Body of pancreas (tissue), 4 donors: Measurements from ENCODE around the gene HCFC1R1. TPM values are rescaled to one million over a fixed set of nuclear protein-coding genes. Genes with fewer than 3 reads are reported as not detected.
A peak's percentile ranks its signal among the peaks of the same experiment; 100 is the strongest.

ENCODE experiments used
- ATAC-seq: fragments of 150-250 bp; one replicate; pipeline ENCODE4 v1.9.1; 2016
- DNase-seq, 4 donors: peaks; one replicate each; pipeline ENCODE4 v3.0.0-alpha.2; 2019
- H3K27ac ChIP-seq, 4 donors: fragments of 200-600 bp; sonication (generic); 1 replicate in 3 of 4; 2 replicates in 1 of 4; pipeline versions ENCODE4 v1.5.1 to v1.6.1; 2016 to 2019; ENCODE audit warnings: mild to moderate bottlenecking in 1 of 4, mixed read lengths in 1 of 4, moderate library complexity in 1 of 4
- H3K27me3 ChIP-seq, 2 donors: fragments of 200-600 bp; sonication (generic); one replicate each; pipeline ENCODE4 v1.6.0; 2016; ENCODE audit warnings: mild to moderate bottlenecking in 1 of 2
- H3K36me3 ChIP-seq, 2 donors: fragments of 200-600 bp; sonication (generic); replicated peaks in 1 of 2; 2 replicates each; pipeline ENCODE4 v1.5.1; 2016; ENCODE audit warnings: low read depth in 2 of 2; ENCODE audit not compliant: insufficient read depth in 1 of 2
- H3K4me1 ChIP-seq: fragments of 200-600 bp; sonication (generic); one replicate; pipeline ENCODE4 v1.6.0; 2016
- H3K4me3 ChIP-seq, 2 donors: fragments of 200-600 bp; sonication (generic); 1 replicate in 1 of 2; 2 replicates in 1 of 2; pipeline ENCODE4 v1.5.1; 2016 to 2019
- H3K9me3 ChIP-seq, 3 donors: fragments of 200-600 bp; sonication (generic); 1 replicate in 2 of 3; 2 replicates in 1 of 3; pipeline ENCODE4 v1.5.1; 2016
- POLR2A ChIP-seq, 3 donors: fragments of 450-650 bp; IDR thresholded peaks; one replicate each; pipeline ENCODE4 v1.6.1; 2016; ENCODE audit warnings: antibody characterized with exemption in 3 of 3, mild to moderate bottlenecking in 2 of 3
- WGBS, 2 donors: methylation state at CpG; one replicate each; pipeline ENCODE4 v1.1.5; 2017; 5-methylcytosine and 5-hydroxymethylcytosine counted together
- intact Hi-C: fragments of 100-400 bp; cut with DNase I; formaldehyde crosslinking; loops from one replicate; pipeline ENCODE4 v1.15.1; 2023
- total RNA-seq, 2 donors: library from RNA; depleted of rRNA; stranded (reverse); fragments of >200 nt; gene quantifications; one replicate each; pipeline ENCODE4 v1.1.0, GENCODE V29; 2016
- TF ChIP-seq, protein P1 (sequence below), 7 experiments: fragments of 450-650 bp in 4 of 7; fragments of 200-600 bp in 3 of 7; sonication (generic) in 3 of 7; IDR thresholded peaks; one replicate each; pipeline ENCODE4 v1.5.1; 2016 to 2019; ENCODE audit warnings: antibody characterized with exemption in 7 of 7

HCFC1R1 gene
- total RNA-seq, 2 donors from 2014 or later: 6.9 to 15.3 TPM

GRCh38 chr16:3028716-3029319 is 5.1 kb upstream of the HCFC1R1 start:
- TF ChIP-seq, protein P1, sequence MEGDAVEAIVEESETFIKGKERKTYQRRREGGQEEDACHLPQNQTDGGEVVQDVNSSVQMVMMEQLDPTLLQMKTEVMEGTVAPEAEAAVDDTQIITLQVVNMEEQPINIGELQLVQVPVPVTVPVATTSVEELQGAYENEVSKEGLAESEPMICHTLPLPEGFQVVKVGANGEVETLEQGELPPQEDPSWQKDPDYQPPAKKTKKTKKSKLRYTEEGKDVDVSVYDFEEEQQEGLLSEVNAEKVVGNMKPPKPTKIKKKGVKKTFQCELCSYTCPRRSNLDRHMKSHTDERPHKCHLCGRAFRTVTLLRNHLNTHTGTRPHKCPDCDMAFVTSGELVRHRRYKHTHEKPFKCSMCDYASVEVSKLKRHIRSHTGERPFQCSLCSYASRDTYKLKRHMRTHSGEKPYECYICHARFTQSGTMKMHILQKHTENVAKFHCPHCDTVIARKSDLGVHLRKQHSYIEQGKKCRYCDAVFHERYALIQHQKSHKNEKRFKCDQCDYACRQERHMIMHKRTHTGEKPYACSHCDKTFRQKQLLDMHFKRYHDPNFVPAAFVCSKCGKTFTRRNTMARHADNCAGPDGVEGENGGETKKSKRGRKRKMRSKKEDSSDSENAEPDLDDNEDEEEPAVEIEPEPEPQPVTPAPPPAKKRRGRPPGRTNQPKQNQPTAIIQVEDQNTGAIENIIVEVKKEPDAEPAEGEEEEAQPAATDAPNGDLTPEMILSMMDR (IDR thresholded peaks at IDR 0.05): no peak
- TF ChIP-seq POLR2A (IDR thresholded peaks at IDR 0.05): no peak
- intact Hi-C loops: no loop called here
- DNase-seq (peak in 1 of 4 donors; percentile 23), ATAC-seq (no peak)
- H3K27ac ChIP-seq: peak overlapping the region in 1 of 4 donors; percentile 79
- peaks cover 0 to 9% of the 10 kb centered on the region in 2 donors for H3K36me3 ChIP-seq
- H3K27me3 ChIP-seq: no peaks in the 10 kb centered on the region
- peaks cover 71% of the 10 kb centered on the region for H3K4me1 ChIP-seq
- no peaks in the 10 kb centered on the region for H3K9me3 ChIP-seq
- 64 to 77% methylated on average over 13 to 15 of the region's 15 CpGs for WGBS, 2 donors
- no peak overlapping the region for H3K4me3 ChIP-seq

DNA sequence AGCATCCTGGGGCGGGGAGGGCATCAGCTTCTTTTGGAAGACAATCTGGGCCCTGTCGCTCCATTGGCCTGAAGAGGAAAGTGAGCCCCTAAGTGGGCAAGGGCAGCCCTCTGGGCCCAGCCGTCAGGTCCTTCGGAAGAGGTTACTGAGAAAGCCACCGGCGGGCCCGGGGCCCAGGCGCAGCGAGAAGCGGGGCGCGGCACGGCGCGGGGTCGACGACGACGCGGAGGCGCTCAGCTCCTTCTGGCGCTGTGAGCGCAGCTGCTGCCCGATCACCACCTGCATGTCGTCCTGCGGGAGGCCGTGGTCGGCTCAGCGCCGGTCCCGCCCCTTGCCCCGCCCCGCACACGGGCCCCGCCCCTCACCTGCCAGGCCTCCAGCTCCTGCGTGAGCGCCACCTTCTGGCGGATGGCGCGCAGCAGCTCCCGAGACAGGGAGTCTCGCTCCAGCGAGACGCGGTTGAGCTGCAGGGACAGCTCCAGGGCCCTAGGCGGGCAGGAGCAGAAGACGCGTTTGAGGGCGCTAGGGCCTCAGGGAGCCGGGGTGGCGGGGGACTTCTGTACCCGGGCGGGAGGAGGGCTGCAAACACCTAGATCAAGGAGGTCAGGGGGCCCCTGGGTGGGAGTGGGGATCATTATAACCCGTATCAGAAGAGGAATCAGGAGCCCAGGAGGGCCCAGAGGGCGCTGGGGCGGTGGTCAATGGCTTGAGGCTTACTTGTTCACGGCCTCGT is 4.4 kb upstream of the HCFC1R1 start:
- TF ChIP-seq POLR2A (IDR thresholded peaks at IDR 0.05): peak; percentile 69 to 77 (median 77)
- TF ChIP-seq, protein P1 (IDR thresholded peaks at IDR 0.05): peak; percentile 74 to 99 (median 90)
- H3K27ac ChIP-seq: peak overlapping the region; percentile 62 to 84 (median 72)
- H3K36me3 ChIP-seq: peaks cover 0 to 9% of the 10 kb centered on the region in 2 donors
- no peaks in the 10 kb centered on the region for H3K27me3 ChIP-seq
- WGBS, 2 donors: 8 to 40% methylated on average over 10 to 58 of the region's 58 CpGs
- DNase-seq (peak; percentile 92 to 95 (median 92)), ATAC-seq (peak; percentile 65)
- H3K4me3 ChIP-seq: no peak overlapping the region
- intact Hi-C loops: no loop called here
- H3K9me3 ChIP-seq: no peaks in the 10 kb centered on the region
- H3K4me1 ChIP-seq: peaks cover 71% of the 10 kb centered on the region

DNA sequence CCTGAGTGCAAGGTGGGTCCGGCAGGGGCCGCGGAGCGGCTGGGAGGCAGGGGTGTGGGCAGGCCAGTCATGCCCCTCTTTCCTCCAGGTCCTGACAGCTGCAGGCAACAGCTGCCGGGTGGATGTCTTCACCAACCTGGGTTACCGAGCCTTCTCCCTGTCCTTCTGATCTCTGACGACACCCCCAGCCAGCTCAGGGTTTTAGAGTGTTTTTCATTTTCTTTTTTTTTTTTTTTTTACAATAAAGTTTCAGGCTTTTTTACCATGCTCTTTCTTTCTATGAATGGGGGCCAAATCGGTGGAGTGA is 3.7 kb upstream of the HCFC1R1 start:
- DNase-seq (no peak), ATAC-seq (no peak)
- 77 to 86% methylated on average over 7 to 8 of the region's 8 CpGs for WGBS, 2 donors
- Histone ChIP-seq H3K36me3 (peaks cover 0 to 9% of the 10 kb centered on the region in 2 donors), H3K9me3 (no peaks in the 10 kb centered on the region), H3K4me1 (peaks cover 71% of the 10 kb centered on the region), H3K4me3 (no peak overlapping the region), H3K27me3 (no peaks in the 10 kb centered on the region), H3K27ac (peak overlapping the region in 2 of 4 donors; percentile 79 to 84)
- intact Hi-C loops: no loop called here
- TF ChIP-seq POLR2A (IDR thresholded peaks at IDR 0.05): no peak
- TF ChIP-seq, protein P1 (IDR thresholded peaks at IDR 0.05): no peak

DNA sequence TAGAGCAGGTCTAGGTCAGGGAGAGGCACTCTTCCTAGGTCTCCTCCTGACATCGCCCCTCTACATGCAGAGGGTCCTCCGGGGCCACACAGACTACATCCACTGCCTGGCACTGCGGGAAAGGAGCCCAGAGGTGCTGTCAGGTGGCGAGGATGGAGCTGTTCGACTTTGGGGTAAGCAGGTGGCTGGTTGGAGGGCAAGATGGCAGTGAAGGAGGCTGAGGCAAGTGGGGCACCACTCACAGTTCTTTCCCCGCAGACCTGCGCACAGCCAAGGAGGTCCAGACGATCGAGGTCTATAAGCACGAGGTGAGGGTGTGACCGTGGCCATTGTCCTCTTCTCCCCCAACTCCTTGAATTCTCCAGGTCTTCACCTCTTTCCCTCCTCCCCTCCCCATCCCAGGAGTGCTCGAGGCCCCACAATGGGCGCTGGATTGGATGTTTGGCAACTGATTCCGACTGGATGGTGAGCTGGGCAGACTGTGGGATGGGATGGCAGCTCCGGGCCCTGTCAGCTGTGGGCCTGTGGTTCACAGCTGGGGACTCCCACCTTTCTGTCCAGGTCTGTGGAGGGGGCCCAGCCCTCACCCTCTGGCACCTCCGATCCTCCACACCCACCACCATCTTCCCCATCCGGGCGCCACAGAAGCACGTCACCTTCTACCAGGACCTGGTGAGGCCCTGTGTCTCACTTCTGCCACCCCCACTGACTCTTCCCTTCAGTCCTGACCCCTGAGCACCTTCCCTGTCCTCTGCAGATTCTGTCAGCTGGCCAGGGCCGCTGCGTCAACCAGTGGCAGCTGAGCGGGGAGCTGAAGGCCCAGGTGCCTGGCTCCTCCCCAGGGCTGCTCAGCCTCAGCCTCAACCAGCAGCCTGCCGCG is 3.1 kb upstream of the HCFC1R1 start:
- Histone ChIP-seq H3K4me1 (peaks cover 71% of the 10 kb centered on the region), H3K9me3 (no peaks in the 10 kb centered on the region), H3K4me3 (no peak overlapping the region), H3K36me3 (peaks cover 0 to 9% of the 10 kb centered on the region in 2 donors), H3K27ac (no peak overlapping the region), H3K27me3 (no peaks in the 10 kb centered on the region)
- no peak for ATAC-seq
- intact Hi-C loops: no loop called here
- no peak for TF ChIP-seq POLR2A (IDR thresholded peaks at IDR 0.05)
- TF ChIP-seq, protein P1 (IDR thresholded peaks at IDR 0.05): no peak
- 90 to 94% methylated on average over 17 to 24 of the region's 24 CpGs for WGBS, 2 donors
- DNase-seq: peak in 2 of 4 donors; percentile 37 to 49
